HG03439 (cell line): ENCODE data around the gene CPEB4.

Experiments used
- ATAC-seq: cut with Tn5 transposase; IDR thresholded peaks from one replicate; pipeline ENCODE4 v1.9.1; 2021; ENCODE audit warnings: mild to moderate bottlenecking, moderate library complexity; ENCODE audit not compliant: unreplicated experiment

Gene CPEB4

GRCh38 chr5:173884402-173885053 is 3.6 kb upstream of the CPEB4 start:
- ATAC-seq: no peak

DNA sequence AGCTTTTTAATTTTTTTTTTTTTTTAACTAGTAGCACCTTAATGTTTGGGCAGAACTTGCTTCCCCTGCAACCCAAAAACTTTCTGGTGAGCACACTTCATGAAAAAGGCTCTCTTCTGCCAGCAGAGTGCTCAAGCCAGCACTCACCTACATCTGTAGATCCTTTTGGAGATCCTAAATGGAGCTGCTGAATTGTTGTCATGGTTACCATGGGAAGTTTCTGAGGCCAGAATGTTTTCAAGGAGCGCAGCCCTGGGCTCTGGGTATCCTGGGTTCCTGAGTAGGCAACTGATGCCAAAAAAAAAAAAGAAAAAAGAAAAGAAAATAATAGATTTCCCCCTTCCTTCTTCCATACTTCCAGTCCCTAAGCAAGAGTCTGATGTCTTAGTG is 3.1 kb upstream of the CPEB4 start:
- ATAC-seq: no peak

DNA sequence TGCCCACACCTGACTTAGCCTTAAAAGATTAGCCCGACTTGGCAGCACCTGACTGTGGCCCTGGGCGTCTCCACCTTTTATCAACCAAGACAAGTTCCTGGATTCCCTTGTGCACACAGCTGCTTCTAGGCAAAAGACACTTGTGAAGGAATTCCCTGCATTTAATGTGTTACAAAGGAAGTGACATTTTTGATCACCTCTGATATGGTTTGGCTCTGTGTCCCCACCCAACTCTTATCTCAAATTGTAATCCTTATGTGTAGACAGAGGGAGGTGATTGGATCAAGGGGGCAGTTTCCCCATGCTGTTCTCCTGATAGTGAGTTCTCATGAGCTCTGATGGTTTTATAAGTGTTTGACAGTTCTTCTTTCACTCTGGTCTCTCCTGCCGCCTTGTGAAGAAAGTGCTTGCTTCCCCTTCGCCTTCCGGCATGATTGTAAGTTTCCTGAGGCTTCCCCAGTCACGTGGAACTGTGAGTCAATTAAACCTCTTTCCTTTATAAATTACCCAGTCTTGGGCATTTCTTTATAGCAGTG is 2.6 kb upstream of the CPEB4 start:
- no peak for ATAC-seq

DNA sequence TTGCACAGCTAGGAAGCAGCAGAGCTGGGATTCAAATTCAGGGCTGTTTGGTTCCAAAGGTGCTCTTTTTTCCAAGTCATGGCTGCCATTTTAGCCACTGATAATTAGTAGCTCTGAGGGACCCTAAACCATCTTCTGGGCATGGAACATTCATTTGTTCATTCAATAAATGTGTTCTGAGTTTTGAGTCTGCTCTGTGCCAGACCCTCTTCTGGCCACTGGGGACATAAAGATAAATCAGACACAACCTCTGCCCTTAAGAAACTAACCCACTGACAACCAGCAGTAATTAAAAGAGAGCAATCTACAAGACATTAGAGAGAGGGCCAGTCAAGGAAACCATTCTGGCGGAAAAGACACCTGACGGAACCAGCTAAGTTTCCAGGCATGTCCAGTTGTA is 2.0 kb upstream of the CPEB4 start:
- ATAC-seq: no peak

DNA sequence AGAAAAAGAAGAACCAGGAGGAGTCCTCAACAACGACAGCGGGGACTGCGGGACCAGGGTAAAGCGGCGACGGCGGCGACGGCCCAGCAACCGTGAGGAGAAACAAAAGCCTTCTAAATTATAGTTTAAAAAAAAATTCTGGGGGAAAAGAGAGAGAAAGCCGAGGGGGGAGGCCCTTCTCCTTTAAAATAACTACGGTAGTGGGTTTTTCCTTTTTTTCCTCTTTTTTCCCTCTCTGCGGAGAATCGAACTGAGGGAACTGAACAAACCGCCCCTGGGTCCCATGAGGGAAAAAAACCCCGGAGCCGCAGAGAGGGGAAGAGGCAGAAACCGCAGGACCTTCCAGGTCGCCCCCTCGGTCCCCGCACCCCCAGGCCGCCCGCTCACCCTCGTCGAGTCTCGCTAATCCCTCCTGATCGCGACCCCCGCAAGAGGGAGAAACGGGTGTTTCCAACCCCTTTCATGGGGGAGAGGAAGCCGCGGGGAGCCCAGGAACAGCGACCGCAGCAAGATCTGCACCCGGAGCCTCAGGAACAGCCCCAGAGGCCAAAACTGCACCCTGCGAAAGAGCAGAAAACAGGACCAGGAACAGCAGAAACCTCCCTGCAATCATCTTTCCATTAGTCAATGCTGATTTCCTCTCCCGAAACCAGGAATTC is 453 bp downstream of the CPEB4 start:
- no peak for ATAC-seq

- no peak for ATAC-seq
These were observed 2.2 kb downstream of the CPEB4 start for GRCh38 chr5:173890195-173890991.

- no peak for ATAC-seq
These were observed 3.4 kb downstream of the CPEB4 start for GRCh38 chr5:173891308-173892116.

GRCh38 chr5:173893192-173893561 is 5.0 kb downstream of the CPEB4 start:
- ATAC-seq: no peak

DNA sequence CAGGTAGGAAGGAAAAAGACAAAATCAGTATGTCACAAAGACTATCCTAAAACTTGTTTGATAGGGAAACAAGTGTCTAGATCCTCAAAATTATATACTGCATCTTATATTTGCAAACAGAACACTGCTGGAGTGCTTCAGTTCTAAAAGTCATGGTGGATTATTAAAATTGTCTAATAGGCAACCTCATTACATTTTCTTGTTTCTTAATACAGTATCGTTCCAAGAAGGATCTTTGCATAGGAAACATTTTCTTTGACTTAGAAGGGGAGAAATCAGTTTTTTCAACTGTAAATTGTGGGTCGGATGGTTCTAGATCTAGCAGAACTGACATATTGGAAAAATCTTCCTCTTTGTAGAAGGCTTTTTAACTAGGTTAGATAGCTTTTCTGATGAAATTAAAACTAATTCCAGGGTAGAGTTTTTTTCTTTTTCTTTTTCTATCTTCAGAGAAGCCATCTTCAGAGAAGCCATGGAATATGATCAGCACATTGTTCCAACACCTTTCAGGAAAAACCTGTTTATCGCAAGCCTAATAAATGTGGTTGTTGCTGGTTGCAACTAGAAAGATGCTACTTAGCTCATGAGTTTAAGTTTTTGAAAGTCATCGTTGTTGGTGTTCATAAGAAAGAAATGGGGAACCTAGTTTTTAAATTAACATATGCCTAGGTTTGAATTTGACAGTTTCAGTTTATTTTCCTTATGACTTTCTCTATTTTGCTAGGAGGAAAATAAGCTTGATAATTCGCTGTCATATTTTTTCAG is 7.4 kb downstream of the CPEB4 start:
- no peak for ATAC-seq

DNA sequence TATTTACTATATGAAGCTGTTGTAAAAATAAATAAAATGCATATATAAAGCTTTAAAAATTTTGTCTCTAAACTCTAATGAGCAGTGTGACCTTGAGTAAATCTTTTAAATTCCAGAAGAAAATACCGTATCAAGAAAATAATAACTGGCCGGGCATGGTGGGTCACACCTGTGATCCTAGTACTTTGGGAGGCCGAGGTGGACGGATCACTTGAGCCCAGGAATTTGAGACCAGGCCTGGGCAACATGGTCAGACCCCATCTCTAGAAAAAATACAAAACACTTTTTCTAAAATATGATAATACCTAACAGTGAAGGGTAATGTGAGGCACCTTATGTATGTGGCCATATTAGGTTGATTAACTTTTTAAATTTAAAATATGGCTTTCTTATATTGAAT is 8.5 kb downstream of the CPEB4 start:
- ATAC-seq: no peak

GRCh38 chr5:173901705-173902104 is 13.6 kb downstream of the CPEB4 start:
- ATAC-seq: no peak

DNA sequence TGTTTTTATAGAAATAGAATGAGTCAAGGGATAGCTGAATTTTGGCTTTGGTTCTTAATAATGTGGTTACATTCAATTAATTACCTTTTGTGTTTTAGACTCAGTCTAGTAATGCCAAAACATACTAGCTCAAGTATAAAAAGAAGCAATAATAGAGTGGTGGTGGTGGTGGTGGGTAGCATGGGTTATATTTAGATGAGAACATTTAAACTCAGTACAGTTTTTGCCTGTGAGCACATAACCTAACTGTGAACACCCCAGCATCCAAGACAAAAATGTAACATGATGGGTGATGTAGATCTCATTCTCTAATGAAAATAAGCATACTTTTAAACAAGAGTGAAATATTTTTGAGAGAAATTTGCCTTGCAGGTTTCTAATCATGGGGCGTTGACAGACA is 14.2 kb downstream of the CPEB4 start:
- no peak for ATAC-seq

GRCh38 chr5:173902743-173903142 is 14.6 kb downstream of the CPEB4 start:
- ATAC-seq: no peak

DNA sequence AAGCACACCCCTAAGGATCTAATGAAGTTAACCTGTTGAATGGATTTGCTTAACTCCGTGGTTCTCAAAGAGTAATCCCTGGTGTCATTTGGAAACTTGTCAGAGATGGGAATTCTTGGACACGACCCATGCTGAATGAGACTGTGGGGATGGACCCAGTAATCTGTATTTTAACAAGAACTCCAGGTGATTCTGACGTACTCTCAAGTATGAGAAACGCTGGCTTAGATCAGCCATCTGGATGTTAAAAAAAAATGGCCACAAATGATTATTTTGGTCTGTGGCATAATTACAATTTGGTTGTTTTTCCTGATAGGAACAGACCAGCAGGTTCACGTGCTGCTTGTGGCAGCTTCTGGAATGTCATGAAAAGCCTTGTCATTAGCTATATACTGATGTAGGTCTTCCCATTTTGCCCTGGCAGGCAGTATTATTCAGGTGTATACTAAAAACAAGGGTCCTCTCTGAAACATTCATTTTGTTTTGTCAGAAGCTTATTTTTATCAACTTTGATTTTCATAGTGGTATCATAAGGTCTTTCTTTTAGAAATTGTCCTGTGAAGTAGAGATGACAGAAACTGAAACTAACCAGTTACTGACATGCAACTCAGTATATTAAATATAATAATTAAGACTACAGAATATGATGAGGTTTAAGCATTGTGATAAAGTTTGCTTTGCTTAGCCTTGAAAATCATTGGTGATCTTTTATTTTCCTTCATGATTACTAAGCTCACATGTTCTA is 15.4 kb downstream of the CPEB4 start:
- no peak for ATAC-seq

DNA sequence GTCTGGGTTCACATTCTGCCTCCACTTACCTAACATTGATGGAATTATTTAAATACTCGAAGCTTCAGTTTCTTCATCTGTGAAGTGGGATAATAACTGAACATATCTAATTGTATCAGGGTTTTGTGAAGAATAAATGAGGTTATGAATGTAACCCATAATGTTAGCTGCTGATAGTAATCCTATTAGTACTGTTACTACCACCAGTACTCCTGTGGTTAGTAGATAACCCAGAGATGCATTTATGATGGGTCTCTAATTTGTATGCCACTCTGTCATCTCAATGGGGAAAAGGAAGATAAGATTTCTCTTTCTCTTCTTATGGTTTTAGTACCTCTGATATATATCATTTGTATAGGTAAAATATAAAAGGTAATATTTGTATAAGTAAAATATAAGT is 16.0 kb downstream of the CPEB4 start:
- ATAC-seq: no peak

DNA sequence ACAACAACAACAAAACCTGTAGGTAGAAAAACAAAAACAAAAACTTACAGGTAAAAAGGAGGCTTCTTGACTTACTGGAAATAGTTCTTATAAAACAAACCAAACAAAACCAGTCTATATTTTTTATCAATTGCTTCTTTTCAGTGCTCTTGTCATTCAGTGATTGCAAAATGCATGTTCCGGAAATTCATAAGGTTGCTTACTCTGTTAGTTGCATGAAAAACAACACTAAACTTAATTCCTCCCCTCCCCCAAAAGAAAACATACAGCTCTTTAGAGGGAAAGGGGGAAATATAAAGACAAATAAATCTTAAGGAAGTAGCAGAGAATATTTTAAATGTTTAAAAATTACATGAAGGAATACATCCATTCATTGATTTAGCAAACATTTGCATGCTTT is 19.1 kb downstream of the CPEB4 start:
- ATAC-seq: no peak

DNA sequence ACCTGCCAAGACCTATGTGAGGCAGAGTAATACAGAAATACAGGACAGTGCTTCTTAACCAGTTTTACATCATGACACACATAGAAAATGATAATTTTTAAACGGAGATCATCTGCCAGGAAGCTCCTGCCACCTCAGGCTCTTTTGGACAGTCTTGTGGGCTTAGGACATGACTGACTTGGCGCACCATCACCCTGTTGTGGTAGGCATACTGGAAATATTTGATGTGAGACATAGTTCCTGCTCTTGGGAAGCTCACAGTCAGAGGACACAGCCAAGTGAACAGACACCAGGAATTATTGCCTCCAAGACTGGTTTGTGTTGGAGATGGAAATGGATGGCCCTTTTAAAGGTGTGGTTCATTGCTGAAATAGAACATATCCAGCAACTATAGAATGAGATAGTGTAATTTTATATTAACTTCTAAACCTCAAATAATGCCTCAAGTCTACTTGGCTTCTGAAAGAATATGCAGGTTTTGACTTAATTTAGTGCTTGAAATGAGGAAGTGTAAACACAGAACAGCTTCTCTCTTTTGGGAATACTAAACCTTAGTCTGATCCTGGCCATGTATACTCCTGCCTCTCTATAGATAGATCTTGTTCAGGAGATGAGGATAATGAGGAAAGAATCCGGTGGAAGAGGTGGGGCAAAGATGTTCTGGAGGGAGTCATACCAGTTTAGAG is 19.7 kb downstream of the CPEB4 start:
- ATAC-seq: no peak

- no peak for ATAC-seq
These were observed 21.1 kb downstream of the CPEB4 start for GRCh38 chr5:173909199-173909598.

GRCh38 chr5:173910215-173910614 is 22.1 kb downstream of the CPEB4 start:
- no peak for ATAC-seq
